ENCODE measurements around the gene PEX19.
"Not testable (repeated sequence)": the region's sequence is repeated elsewhere in the genome, so short reads cannot be mapped to it uniquely, and the experiment has no call there.

Gene PEX19

GRCh38 chr1:160307118-160307791, 22.3 kb upstream of the PEX19 start:
- peaks cover 50 to 61% of the 10 kb centered on the region in 2 donors for H3K36me3 ChIP-seq (ENCODE audit: control insufficient read depth in 2 of 2, insufficient read depth in 2 of 2, low read length in 2 of 2)

GRCh38 chr1:160300173-160300572, 15.2 kb upstream of the PEX19 start:
- peaks cover 45 to 48% of the 10 kb centered on the region in 2 donors for H3K36me3 ChIP-seq (ENCODE audit: control insufficient read depth in 2 of 2, insufficient read depth in 2 of 2, low read length in 2 of 2)
- H3K9me3 ChIP-seq (ENCODE audit: control insufficient read depth in 2 of 2, low read length in 2 of 2) = no peaks in the 10 kb centered on the region
- H3K4me3 ChIP-seq (ENCODE audit: low read length in 2 of 2) = no peak overlapping the region
- H3K27me3 ChIP-seq (ENCODE audit: control insufficient read depth in 1 of 2, insufficient read depth in 2 of 2, low read length in 2 of 2) = no peaks in the 10 kb centered on the region
- no peaks in the 10 kb centered on the region for H3K4me1 ChIP-seq (ENCODE audit: control insufficient read depth, insufficient read depth, low read length)
- no peak overlapping the region for H3K9ac ChIP-seq (ENCODE audit: low read length in 2 of 2)
- no peak overlapping the region for H3K27ac ChIP-seq (ENCODE audit: low read length)

More at GRCh38 chr1:160307118-160307791, 22.3 kb upstream of the PEX19 start:
- H3K9me3 ChIP-seq (ENCODE audit: control insufficient read depth in 2 of 2, low read length in 2 of 2) = no peaks in the 10 kb centered on the region
- H3K4me3 ChIP-seq (ENCODE audit: low read length in 2 of 2) = no peak overlapping the region
- no peaks in the 10 kb centered on the region for H3K27me3 ChIP-seq (ENCODE audit: control insufficient read depth in 1 of 2, insufficient read depth in 2 of 2, low read length in 2 of 2)
- no peaks in the 10 kb centered on the region for H3K4me1 ChIP-seq (ENCODE audit: control insufficient read depth, insufficient read depth, low read length)
- no peak overlapping the region for H3K27ac ChIP-seq (ENCODE audit: low read length)
- H3K9ac ChIP-seq (ENCODE audit: low read length in 2 of 2) = no peak overlapping the region

- no peaks in the 10 kb centered on the region for H3K4me1 ChIP-seq (ENCODE audit: control insufficient read depth, insufficient read depth, low read length)
- H3K27ac ChIP-seq (ENCODE audit: low read length) = no peak overlapping the region
- no peak overlapping the region for H3K4me3 ChIP-seq (ENCODE audit: low read length in 2 of 2)
- H3K9me3 ChIP-seq (ENCODE audit: control insufficient read depth in 2 of 2, low read length in 2 of 2) = no peaks in the 10 kb centered on the region
- peaks cover 79 to 80% of the 10 kb centered on the region in 2 donors for H3K36me3 ChIP-seq (ENCODE audit: control insufficient read depth in 2 of 2, insufficient read depth in 2 of 2, low read length in 2 of 2)
- no peak overlapping the region for H3K9ac ChIP-seq (ENCODE audit: low read length in 2 of 2)
- H3K27me3 ChIP-seq (ENCODE audit: control insufficient read depth in 1 of 2, insufficient read depth in 2 of 2, low read length in 2 of 2) = no peaks in the 10 kb centered on the region
Measured at GRCh38 chr1:160296036-160296435, 11.1 kb upstream of the PEX19 start.

GRCh38 chr1:160293020-160293968, 8.4 kb upstream of the PEX19 start:
- H3K27ac ChIP-seq (ENCODE audit: low read length) = no peak overlapping the region

GRCh38 chr1:160291248-160292220, 6.6 kb upstream of the PEX19 start:
- Histone ChIP-seq H3K27me3 (ENCODE audit: control insufficient read depth in 1 of 2, insufficient read depth in 2 of 2, low read length in 2 of 2) (no peaks in the 10 kb centered on the region), H3K9me3 (ENCODE audit: control insufficient read depth in 2 of 2, low read length in 2 of 2) (no peaks in the 10 kb centered on the region), H3K36me3 (ENCODE audit: control insufficient read depth in 2 of 2, insufficient read depth in 2 of 2, low read length in 2 of 2) (peaks cover 71 to 72% of the 10 kb centered on the region in 2 donors), H3K4me3 (ENCODE audit: low read length in 2 of 2) (no peak overlapping the region), H3K9ac (ENCODE audit: low read length in 2 of 2) (no peak overlapping the region), H3K4me1 (ENCODE audit: control insufficient read depth, insufficient read depth, low read length) (no peaks in the 10 kb centered on the region), H3K27ac (ENCODE audit: low read length) (no peak overlapping the region)

More at GRCh38 chr1:160293020-160293968, 8.4 kb upstream of the PEX19 start:
- Histone ChIP-seq H3K4me3 (ENCODE audit: low read length in 2 of 2) (no peak overlapping the region), H3K27me3 (ENCODE audit: control insufficient read depth in 1 of 2, insufficient read depth in 2 of 2, low read length in 2 of 2) (no peaks in the 10 kb centered on the region), H3K4me1 (ENCODE audit: control insufficient read depth, insufficient read depth, low read length) (no peaks in the 10 kb centered on the region), H3K9me3 (ENCODE audit: control insufficient read depth in 2 of 2, low read length in 2 of 2) (no peaks in the 10 kb centered on the region), H3K36me3 (ENCODE audit: control insufficient read depth in 2 of 2, insufficient read depth in 2 of 2, low read length in 2 of 2) (peaks cover 85 to 89% of the 10 kb centered on the region in 2 donors), H3K9ac (ENCODE audit: low read length in 2 of 2) (no peak overlapping the region)

- Histone ChIP-seq H3K4me1 (ENCODE audit: control insufficient read depth, insufficient read depth, low read length) (peaks cover 20% of the 10 kb centered on the region), H3K36me3 (ENCODE audit: control insufficient read depth in 2 of 2, insufficient read depth in 2 of 2, low read length in 2 of 2) (peaks cover 35 to 40% of the 10 kb centered on the region in 2 donors)
- H3K4me3 ChIP-seq (ENCODE audit: low read length in 2 of 2); H3K9ac ChIP-seq (ENCODE audit: low read length in 2 of 2); H3K27me3 ChIP-seq (ENCODE audit: control insufficient read depth in 1 of 2, insufficient read depth in 2 of 2, low read length in 2 of 2); H3K27ac ChIP-seq (ENCODE audit: low read length); H3K9me3 ChIP-seq (ENCODE audit: control insufficient read depth in 2 of 2, low read length in 2 of 2): not testable (repeated sequence)
Measured at GRCh38 chr1:160287769-160288168, 2.8 kb upstream of the PEX19 start.

- Histone ChIP-seq H3K36me3 (ENCODE audit: control insufficient read depth in 2 of 2, insufficient read depth in 2 of 2, low read length in 2 of 2) (peaks cover 32 to 34% of the 10 kb centered on the region in 2 donors), H3K9ac (ENCODE audit: low read length in 2 of 2) (peak overlapping the region in 1 of 2 donors; percentile 98), H3K4me3 (ENCODE audit: low read length in 2 of 2) (peak overlapping the region; percentile 90 to 95), H3K9me3 (ENCODE audit: control insufficient read depth in 2 of 2, low read length in 2 of 2) (no peaks in the 10 kb centered on the region), H3K4me1 (ENCODE audit: control insufficient read depth, insufficient read depth, low read length) (peaks cover 21% of the 10 kb centered on the region), H3K27me3 (ENCODE audit: control insufficient read depth in 1 of 2, insufficient read depth in 2 of 2, low read length in 2 of 2) (no peaks in the 10 kb centered on the region), H3K27ac (ENCODE audit: low read length) (no peak overlapping the region)
Measured at GRCh38 chr1:160285506-160285905, 573 bp upstream of the PEX19 start.

- Histone ChIP-seq H3K9me3 (ENCODE audit: control insufficient read depth in 2 of 2, low read length in 2 of 2) (no peaks in the 10 kb centered on the region), H3K9ac (ENCODE audit: low read length in 2 of 2) (peak overlapping the region; percentile 98), H3K36me3 (ENCODE audit: control insufficient read depth in 2 of 2, insufficient read depth in 2 of 2, low read length in 2 of 2) (peaks cover 33 to 35% of the 10 kb centered on the region in 2 donors), H3K27me3 (ENCODE audit: control insufficient read depth in 1 of 2, insufficient read depth in 2 of 2, low read length in 2 of 2) (no peaks in the 10 kb centered on the region), H3K4me1 (ENCODE audit: control insufficient read depth, insufficient read depth, low read length) (peaks cover 21% of the 10 kb centered on the region), H3K4me3 (ENCODE audit: low read length in 2 of 2) (peak overlapping the region; percentile 90 to 95), H3K27ac (ENCODE audit: low read length) (peak overlapping the region; percentile 84)
Measured at GRCh38 chr1:160284220-160284781, 632 bp downstream of the PEX19 start.

- H3K4me1 ChIP-seq (ENCODE audit: control insufficient read depth, insufficient read depth, low read length) = peaks cover 21% of the 10 kb centered on the region
- no peak overlapping the region for H3K9ac ChIP-seq (ENCODE audit: low read length in 2 of 2)
- H3K27ac ChIP-seq (ENCODE audit: low read length) = no peak overlapping the region
- H3K27me3 ChIP-seq (ENCODE audit: control insufficient read depth in 1 of 2, insufficient read depth in 2 of 2, low read length in 2 of 2) = no peaks in the 10 kb centered on the region
- H3K9me3 ChIP-seq (ENCODE audit: control insufficient read depth in 2 of 2, low read length in 2 of 2) = no peaks in the 10 kb centered on the region
- no peak overlapping the region for H3K4me3 ChIP-seq (ENCODE audit: low read length in 2 of 2)
- peaks cover 42 to 47% of the 10 kb centered on the region in 2 donors for H3K36me3 ChIP-seq (ENCODE audit: control insufficient read depth in 2 of 2, insufficient read depth in 2 of 2, low read length in 2 of 2)
Measured at GRCh38 chr1:160282807-160283206, 2.1 kb downstream of the PEX19 start.

GRCh38 chr1:160277987-160278386, 6.9 kb downstream of the PEX19 start:
- no peaks in the 10 kb centered on the region for H3K9me3 ChIP-seq (ENCODE audit: control insufficient read depth in 2 of 2, low read length in 2 of 2)
- H3K27ac ChIP-seq (ENCODE audit: low read length) = no peak overlapping the region
- no peak overlapping the region for H3K9ac ChIP-seq (ENCODE audit: low read length in 2 of 2)
- peaks cover 54 to 58% of the 10 kb centered on the region in 2 donors for H3K36me3 ChIP-seq (ENCODE audit: control insufficient read depth in 2 of 2, insufficient read depth in 2 of 2, low read length in 2 of 2)
- peaks cover 4% of the 10 kb centered on the region for H3K4me1 ChIP-seq (ENCODE audit: control insufficient read depth, insufficient read depth, low read length)
- H3K27me3 ChIP-seq (ENCODE audit: control insufficient read depth in 1 of 2, insufficient read depth in 2 of 2, low read length in 2 of 2) = no peaks in the 10 kb centered on the region
- H3K4me3 ChIP-seq (ENCODE audit: low read length in 2 of 2) = no peak overlapping the region
